Stimulated activated naive CD4-positive, alpha-beta T cell treated with Interleukin-2 at 50 U/mL for 16 hours (primary cell): Measurements from ENCODE around the gene COMT.

Source experiments
- DNase-seq: peaks from one replicate; lab custom pipeline; 2025; lab: John Stamatoyannopoulos, UW

The COMT gene

GRCh38 chr22:19958083-19959042 lies 16.8 kb downstream of the COMT start:
- DNase-seq, result no peak

- no peak for DNase-seq
Measured at GRCh38 chr22:19959043-19959586, 17.5 kb downstream of the COMT start.

- no peak for DNase-seq
Measured at GRCh38 chr22:19959587-19960490, 18.3 kb downstream of the COMT start.

GRCh38 chr22:19960491-19961200 lies 19.1 kb downstream of the COMT start:
- no peak for DNase-seq

GRCh38 chr22:19961201-19961580 lies 19.6 kb downstream of the COMT start:
- DNase-seq, result no peak

GRCh38 chr22:19961868-19962245 lies 20.3 kb downstream of the COMT start:
- DNase-seq, result no peak

GRCh38 chr22:19962246-19962908 lies 20.8 kb downstream of the COMT start:
- DNase-seq, result peak; percentile 50

- no peak for DNase-seq
Measured at GRCh38 chr22:19962909-19963806, 21.6 kb downstream of the COMT start.

GRCh38 chr22:19963863-19964642 lies 22.5 kb downstream of the COMT start:
- no peak for DNase-seq

GRCh38 chr22:19964701-19965386 lies 23.3 kb downstream of the COMT start:
- DNase-seq, result no peak

GRCh38 chr22:19965771-19966709 lies 24.5 kb downstream of the COMT start:
- DNase-seq, result no peak

- no peak for DNase-seq
Measured at GRCh38 chr22:19966908-19967750, 25.6 kb downstream of the COMT start.

- no peak for DNase-seq
Measured at GRCh38 chr22:19967850-19968449, 26.4 kb downstream of the COMT start.

GRCh38 chr22:19968450-19968891 lies 26.9 kb downstream of the COMT start:
- no peak for DNase-seq

GRCh38 chr22:19969141-19969928 lies 27.8 kb downstream of the COMT start:
- no peak for DNase-seq
